Measurements from ENCODE around the gene IQGAP3.

GRCh38 chr1:156591181-156591431, 18.7 kb upstream of the IQGAP3 start:
- TF ChIP-seq EP300 (IDR thresholded peaks at IDR 0.05) (no peak), POLR2A (IDR thresholded peaks at IDR 0.05; ENCODE audit: low read depth) (no peak), POLR2AphosphoS5 (IDR thresholded peaks at IDR 0.05) (no peak)

Measured in esophagus muscularis mucosa (tissue), 3 donors.